Measurements from ENCODE around the gene FAM174B.

The FAM174B gene

DNA sequence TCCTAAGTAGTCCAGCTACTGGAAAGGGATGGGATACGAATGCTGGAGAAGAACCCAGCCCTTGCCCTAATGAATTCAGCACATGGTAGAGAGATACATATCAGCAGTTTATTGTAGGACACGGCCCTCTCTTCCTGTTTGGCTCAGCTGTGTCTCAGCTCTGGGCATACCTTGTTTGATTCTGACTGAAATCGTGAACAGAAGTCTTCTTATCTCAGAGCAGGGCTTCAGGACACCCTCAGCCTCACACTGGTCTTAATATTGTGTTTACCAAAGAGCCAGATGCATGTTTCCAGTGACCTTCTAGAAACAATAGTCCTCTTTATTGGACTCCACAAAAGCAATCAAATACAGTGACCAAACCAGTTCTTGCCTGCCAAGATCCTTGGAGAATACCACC, 54.7 kb downstream of the FAM174B start:
- no peak for DNase-seq (ENCODE audit: extremely low read depth, insufficient read length)
- H3K27me3 ChIP-seq (replicated peaks; ENCODE audit: control insufficient read depth, insufficient read depth, low read length): no peaks in the 10 kb centered on the region
- TF ChIP-seq, protein P1, sequence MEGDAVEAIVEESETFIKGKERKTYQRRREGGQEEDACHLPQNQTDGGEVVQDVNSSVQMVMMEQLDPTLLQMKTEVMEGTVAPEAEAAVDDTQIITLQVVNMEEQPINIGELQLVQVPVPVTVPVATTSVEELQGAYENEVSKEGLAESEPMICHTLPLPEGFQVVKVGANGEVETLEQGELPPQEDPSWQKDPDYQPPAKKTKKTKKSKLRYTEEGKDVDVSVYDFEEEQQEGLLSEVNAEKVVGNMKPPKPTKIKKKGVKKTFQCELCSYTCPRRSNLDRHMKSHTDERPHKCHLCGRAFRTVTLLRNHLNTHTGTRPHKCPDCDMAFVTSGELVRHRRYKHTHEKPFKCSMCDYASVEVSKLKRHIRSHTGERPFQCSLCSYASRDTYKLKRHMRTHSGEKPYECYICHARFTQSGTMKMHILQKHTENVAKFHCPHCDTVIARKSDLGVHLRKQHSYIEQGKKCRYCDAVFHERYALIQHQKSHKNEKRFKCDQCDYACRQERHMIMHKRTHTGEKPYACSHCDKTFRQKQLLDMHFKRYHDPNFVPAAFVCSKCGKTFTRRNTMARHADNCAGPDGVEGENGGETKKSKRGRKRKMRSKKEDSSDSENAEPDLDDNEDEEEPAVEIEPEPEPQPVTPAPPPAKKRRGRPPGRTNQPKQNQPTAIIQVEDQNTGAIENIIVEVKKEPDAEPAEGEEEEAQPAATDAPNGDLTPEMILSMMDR (IDR thresholded peaks at IDR 0.05; ENCODE audit: insufficient read depth, low read length, poor library complexity, severe bottlenecking): no peak
- no peak overlapping the region for H3K4me3 ChIP-seq (replicated peaks; ENCODE audit: low read depth, low read length)
- H3K36me3 ChIP-seq (ENCODE audit: control insufficient read depth, insufficient read depth, low read length): no peaks in the 10 kb centered on the region

DNA sequence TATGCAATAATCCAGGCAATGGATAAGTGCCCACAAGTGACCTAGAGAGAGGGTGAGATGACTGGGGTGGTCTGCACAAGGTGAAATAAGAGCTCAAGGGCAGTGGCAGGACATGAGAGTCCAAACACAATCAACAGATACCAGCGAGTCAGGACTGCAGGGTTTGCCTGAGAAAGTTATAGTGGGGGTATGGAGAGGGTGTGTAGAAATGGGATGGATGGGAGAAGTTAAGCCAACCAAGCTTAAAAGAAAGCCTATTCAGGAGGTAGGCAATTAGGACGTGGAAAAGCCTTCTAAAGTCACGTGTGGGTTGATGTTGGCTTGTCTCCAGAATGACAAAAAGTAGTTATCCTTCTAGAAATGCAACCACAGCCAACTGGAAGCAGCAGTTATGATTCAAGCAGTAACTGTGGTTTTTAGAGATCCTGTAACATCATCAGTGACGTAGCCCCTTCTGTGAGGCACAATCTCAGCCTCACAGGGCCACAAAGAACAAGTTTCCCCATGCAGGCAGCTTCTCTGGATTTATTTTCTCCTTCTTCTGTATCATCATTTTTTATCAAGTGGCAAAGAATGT, 56.1 kb downstream of the FAM174B start:
- no peak for DNase-seq (ENCODE audit: extremely low read depth, insufficient read length)
- Histone ChIP-seq H3K36me3 (ENCODE audit: control insufficient read depth, insufficient read depth, low read length) (no peaks in the 10 kb centered on the region), H3K27me3 (replicated peaks; ENCODE audit: control insufficient read depth, insufficient read depth, low read length) (no peaks in the 10 kb centered on the region), H3K4me3 (replicated peaks; ENCODE audit: low read depth, low read length) (no peak overlapping the region)
- TF ChIP-seq, protein P1 (IDR thresholded peaks at IDR 0.05; ENCODE audit: insufficient read depth, low read length, poor library complexity, severe bottlenecking): no peak

DNA sequence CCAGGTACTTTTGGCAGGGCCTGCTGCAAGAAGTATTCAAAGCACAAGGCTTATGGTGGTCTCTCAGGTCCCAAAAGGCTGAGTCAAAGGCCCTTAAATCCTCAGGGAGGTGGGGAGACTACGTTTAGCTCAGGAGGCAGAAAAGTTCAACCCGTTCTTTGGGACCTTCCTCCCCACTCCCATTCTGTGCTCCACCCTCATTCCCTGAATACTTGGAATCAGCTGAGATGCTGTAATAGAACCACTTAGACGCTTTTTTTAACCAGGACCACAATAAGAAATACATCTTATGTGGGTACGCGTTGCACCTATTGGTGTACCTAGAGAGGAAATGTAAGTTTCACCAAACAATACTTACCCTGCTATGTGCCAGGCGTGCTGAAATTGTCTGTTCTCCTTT, 58.0 kb downstream of the FAM174B start:
- TF ChIP-seq, protein P1 (IDR thresholded peaks at IDR 0.05; ENCODE audit: insufficient read depth, low read length, poor library complexity, severe bottlenecking): no peak
- DNase-seq (ENCODE audit: extremely low read depth, insufficient read length): no peak
- Histone ChIP-seq H3K27me3 (replicated peaks; ENCODE audit: control insufficient read depth, insufficient read depth, low read length) (no peaks in the 10 kb centered on the region), H3K36me3 (ENCODE audit: control insufficient read depth, insufficient read depth, low read length) (no peaks in the 10 kb centered on the region), H3K4me3 (replicated peaks; ENCODE audit: low read depth, low read length) (no peak overlapping the region)

DNA sequence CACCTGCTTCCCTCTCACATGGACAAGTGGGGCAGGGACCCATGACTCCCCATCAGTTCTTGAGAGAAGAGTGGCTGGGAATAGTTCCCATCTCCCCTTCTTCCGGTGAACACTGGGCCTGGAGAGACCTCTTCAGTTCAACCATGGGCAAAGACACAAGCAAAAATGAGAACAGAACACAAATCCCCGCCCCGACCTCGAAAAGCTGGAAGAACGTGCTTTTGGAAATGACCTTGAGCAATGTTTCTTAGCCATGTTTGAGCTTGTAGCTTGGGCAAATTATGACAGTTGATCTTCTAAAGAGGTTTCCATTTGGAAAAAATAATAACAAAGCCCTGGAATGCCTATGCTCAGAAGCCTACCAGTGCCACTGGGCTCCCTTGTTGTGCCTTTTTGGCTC, 59.0 kb downstream of the FAM174B start:
- no peaks in the 10 kb centered on the region for H3K27me3 ChIP-seq (replicated peaks; ENCODE audit: control insufficient read depth, insufficient read depth, low read length)
- H3K4me3 ChIP-seq (replicated peaks; ENCODE audit: low read depth, low read length): no peak overlapping the region
- DNase-seq (ENCODE audit: extremely low read depth, insufficient read length): no peak
- TF ChIP-seq, protein P1 (IDR thresholded peaks at IDR 0.05; ENCODE audit: insufficient read depth, low read length, poor library complexity, severe bottlenecking): no peak
- no peaks in the 10 kb centered on the region for H3K36me3 ChIP-seq (ENCODE audit: control insufficient read depth, insufficient read depth, low read length)

DNA sequence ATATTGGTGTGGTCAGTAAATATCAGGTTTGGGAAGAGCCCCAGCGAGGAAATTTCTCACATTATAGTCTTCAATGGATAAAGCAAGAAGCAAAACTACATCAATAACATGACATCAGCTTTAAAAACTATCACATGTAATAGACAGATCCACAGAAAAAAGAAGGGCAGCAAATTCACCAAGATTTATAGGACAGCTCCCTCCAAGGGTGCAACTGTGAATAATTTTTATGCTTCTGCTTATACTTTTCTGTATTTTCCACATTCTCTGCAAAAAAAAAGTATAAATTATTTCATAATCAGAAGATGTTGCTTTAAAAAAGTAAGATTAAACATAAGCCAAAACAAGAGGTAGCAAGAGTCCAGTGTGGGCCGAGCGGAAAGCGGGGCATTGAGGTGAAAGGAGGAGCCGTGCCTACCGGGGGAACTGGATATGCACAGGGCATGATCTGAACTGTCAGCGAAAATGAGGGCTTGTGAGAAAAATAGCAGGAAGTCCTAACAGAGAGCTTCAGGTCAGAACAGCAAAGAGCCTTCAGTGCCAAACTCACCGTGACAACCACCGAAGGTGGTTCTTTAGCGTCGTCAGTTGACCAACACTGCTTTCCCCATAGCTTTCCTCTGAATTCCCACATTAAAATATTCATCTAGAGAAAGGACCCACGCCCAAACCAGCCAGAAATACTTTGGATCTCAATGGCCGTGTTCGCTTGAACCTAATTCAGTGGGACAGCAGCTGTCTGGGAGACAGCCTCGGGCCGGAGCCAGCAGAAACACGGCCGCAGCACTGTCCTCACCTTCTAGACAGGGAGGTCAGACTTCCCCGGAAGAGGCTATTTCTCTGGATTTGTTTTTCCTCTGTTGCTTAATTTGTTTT, 59.8 kb downstream of the FAM174B start:
- Histone ChIP-seq H3K27me3 (replicated peaks; ENCODE audit: control insufficient read depth, insufficient read depth, low read length) (no peaks in the 10 kb centered on the region), H3K36me3 (ENCODE audit: control insufficient read depth, insufficient read depth, low read length) (no peaks in the 10 kb centered on the region), H3K4me3 (replicated peaks; ENCODE audit: low read depth, low read length) (no peak overlapping the region)
- TF ChIP-seq, protein P1 (IDR thresholded peaks at IDR 0.05; ENCODE audit: insufficient read depth, low read length, poor library complexity, severe bottlenecking): no peak
- DNase-seq (ENCODE audit: extremely low read depth, insufficient read length): no peak
